Vagina (tissue), 2 donors: ENCODE results near the gene KLHDC2. TPM values are rescaled to one million over a fixed set of nuclear protein-coding genes. Genes with fewer than 3 reads are reported as not detected.
"Not testable (repeated sequence)": the region's sequence is repeated elsewhere in the genome, so short reads cannot be mapped to it uniquely, and the experiment has no call there.

Experiments used
- DNase-seq, 2 donors: peaks; one replicate each; pipeline ENCODE4 v3.0.0-alpha.2; 2017; ENCODE audit errors: extremely low spot score in 2 of 2
- H3K27ac ChIP-seq: fragments of 200-600 bp; sonication (generic); one replicate; pipeline ENCODE4 v1.5.1; 2019
- H3K27me3 ChIP-seq: fragments of 200-600 bp; sonication (generic); one replicate; pipeline ENCODE4 v1.5.1; 2019
- H3K36me3 ChIP-seq, 2 donors: fragments of 200-600 bp; sonication (generic); one replicate each; pipeline ENCODE4 v1.5.1; 2017 to 2019
- H3K4me1 ChIP-seq: fragments of 200-600 bp; sonication (generic); one replicate; pipeline ENCODE4 v1.5.1; 2019
- H3K4me3 ChIP-seq, 2 donors: fragments of 200-600 bp; sonication (generic); 1 replicate in 1 of 2; 2 replicates in 1 of 2; pipeline ENCODE4 v1.5.1; 2016 to 2019
- H3K9me3 ChIP-seq: fragments of 200-600 bp; sonication (generic); one replicate; pipeline ENCODE4 v1.5.1; 2019
- POLR2A ChIP-seq, 2 donors: fragments of 450-650 bp; IDR thresholded peaks; one replicate each; pipeline ENCODE4 v1.6.1; 2017; ENCODE audit warnings: antibody characterized with exemption in 2 of 2, mild to moderate bottlenecking in 2 of 2, moderate library complexity in 2 of 2
- POLR2AphosphoS5 ChIP-seq, 2 donors: sonication (generic); formaldehyde crosslinking; IDR thresholded peaks; one replicate each; pipeline ENCODE4 v1.9.0; 2017; ENCODE audit warnings: antibody characterized with exemption in 2 of 2, mild to moderate bottlenecking in 2 of 2, low read depth in 1 of 2; ENCODE audit not compliant: insufficient read depth in 1 of 2
- intact Hi-C: fragments of 100-400 bp; cut with DNase I; formaldehyde crosslinking; loops from one replicate; pipeline ENCODE4 v1.15.1; 2023
- total RNA-seq: library from RNA; depleted of rRNA; stranded (reverse); fragments of >200 nt; gene quantifications from one replicate; pipeline ENCODE4 v1.2.3, GENCODE V29; 2016
- TF ChIP-seq, protein P1 (sequence below), 3 experiments: fragments of 450-650 bp in 2 of 3; fragments of 200-600 bp in 1 of 3; sonication (generic) in 1 of 3; IDR thresholded peaks; one replicate each; pipeline ENCODE4 v1.5.1; 2017 to 2019; ENCODE audit warnings: antibody characterized with exemption in 3 of 3, mild to moderate bottlenecking in 2 of 3, moderate library complexity in 2 of 3

The KLHDC2 gene, protein sequence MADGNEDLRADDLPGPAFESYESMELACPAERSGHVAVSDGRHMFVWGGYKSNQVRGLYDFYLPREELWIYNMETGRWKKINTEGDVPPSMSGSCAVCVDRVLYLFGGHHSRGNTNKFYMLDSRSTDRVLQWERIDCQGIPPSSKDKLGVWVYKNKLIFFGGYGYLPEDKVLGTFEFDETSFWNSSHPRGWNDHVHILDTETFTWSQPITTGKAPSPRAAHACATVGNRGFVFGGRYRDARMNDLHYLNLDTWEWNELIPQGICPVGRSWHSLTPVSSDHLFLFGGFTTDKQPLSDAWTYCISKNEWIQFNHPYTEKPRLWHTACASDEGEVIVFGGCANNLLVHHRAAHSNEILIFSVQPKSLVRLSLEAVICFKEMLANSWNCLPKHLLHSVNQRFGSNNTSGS
- 77.8 TPM for total RNA-seq

DNA sequence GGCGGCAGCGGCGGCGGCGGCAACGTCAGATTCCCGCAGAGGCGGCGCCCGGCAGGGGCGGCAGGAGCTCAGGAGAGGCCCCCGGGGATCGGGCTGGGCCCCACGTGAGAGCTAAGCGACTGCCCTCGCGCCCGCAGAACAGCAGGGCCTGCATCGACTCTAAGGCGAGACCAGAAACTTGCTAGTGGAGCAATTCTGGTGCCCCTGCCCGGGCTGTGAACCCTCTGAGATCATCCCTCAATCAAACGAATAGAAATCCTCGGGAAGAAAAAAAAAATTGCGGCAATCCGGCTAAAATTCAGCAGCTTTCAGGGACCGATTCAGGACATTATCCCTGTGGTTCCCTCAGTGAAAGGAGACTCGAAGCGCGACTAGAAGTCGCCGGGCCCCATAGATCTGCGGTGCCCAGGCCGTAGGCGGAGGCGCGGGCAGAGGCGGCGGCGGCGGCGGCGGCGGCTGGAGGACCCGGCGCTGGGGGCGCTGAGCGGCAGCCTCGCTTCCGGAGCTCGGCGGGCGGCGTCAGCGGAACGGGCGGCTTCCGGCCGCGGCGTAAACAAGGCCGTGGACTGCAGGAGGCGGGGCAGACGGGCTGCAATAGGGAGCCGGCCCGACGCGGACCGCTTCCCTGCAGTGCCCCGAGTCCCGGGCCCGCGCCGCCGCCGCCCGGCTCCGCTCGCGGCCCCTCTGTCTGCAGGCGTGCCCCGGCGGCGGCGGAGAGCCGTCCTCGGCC is at the start of gene KLHDC2:
Gene KLHDC2, plus strand, starts transcription at position 583 of the 730 bp plus-strand sequence. CDS start 316 bp downstream, outside the sequence.
- Histone ChIP-seq H3K36me3 (peaks cover 0 to 4% of the 10 kb centered on the region in 2 donors), H3K4me1 (peaks cover 39% of the 10 kb centered on the region), H3K27ac (peak within 1 kb of the TSS; percentile 98), H3K27me3 (no peaks in the 10 kb centered on the region), H3K4me3 (peak within 1 kb of the TSS; percentile 88 to 99), H3K9me3 (no peaks in the 10 kb centered on the region)
- intact Hi-C loops: loop anchor here (5.0 kb wide), 1 partner anchor 135 kb away; no protein-coding TSS in a partner anchor
- peak in 1 of 2 donors; percentile 88 for DNase-seq
- TF ChIP-seq, protein P1, sequence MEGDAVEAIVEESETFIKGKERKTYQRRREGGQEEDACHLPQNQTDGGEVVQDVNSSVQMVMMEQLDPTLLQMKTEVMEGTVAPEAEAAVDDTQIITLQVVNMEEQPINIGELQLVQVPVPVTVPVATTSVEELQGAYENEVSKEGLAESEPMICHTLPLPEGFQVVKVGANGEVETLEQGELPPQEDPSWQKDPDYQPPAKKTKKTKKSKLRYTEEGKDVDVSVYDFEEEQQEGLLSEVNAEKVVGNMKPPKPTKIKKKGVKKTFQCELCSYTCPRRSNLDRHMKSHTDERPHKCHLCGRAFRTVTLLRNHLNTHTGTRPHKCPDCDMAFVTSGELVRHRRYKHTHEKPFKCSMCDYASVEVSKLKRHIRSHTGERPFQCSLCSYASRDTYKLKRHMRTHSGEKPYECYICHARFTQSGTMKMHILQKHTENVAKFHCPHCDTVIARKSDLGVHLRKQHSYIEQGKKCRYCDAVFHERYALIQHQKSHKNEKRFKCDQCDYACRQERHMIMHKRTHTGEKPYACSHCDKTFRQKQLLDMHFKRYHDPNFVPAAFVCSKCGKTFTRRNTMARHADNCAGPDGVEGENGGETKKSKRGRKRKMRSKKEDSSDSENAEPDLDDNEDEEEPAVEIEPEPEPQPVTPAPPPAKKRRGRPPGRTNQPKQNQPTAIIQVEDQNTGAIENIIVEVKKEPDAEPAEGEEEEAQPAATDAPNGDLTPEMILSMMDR (IDR thresholded peaks at IDR 0.05): no peak
- peak in 1 of 2 donors; percentile 90 for TF ChIP-seq POLR2A (IDR thresholded peaks at IDR 0.05)
- TF ChIP-seq POLR2AphosphoS5 (IDR thresholded peaks at IDR 0.05; ENCODE audit: insufficient read depth in 1 of 2, low read depth in 1 of 2): peak in 1 of 2 donors; percentile 68

DNA sequence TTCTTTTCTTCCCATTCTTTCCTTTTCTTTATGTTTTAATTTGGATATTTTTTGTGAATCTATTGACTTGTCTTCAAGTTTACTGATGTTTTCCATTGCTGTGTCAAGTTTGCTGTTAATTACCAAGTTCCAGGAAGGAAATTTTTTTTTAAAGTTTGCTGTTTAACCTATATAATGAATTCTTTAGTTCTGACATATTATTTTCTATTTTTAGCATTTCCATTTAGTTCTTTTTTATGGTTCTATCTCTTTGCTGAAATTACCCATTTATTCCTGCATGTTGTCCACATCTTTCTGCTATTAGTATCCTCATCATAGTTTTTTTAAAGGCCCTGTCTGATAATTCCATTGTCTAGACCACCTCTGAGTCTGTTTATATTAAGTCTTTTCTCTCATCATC is 47.2 kb upstream of the KLHDC2 start:
- H3K36me3 ChIP-seq: peaks cover 0 to 8% of the 10 kb centered on the region in 2 donors
- DNase-seq: no peak
- no peak overlapping the region for H3K27ac ChIP-seq
- intact Hi-C loops: no loop called here
- no peaks in the 10 kb centered on the region for H3K27me3 ChIP-seq
- TF ChIP-seq POLR2AphosphoS5 (IDR thresholded peaks at IDR 0.05; ENCODE audit: insufficient read depth in 1 of 2, low read depth in 1 of 2): no peak
- TF ChIP-seq POLR2A (IDR thresholded peaks at IDR 0.05): no peak
- TF ChIP-seq, protein P1 (IDR thresholded peaks at IDR 0.05): no peak
- H3K4me1 ChIP-seq: no peaks in the 10 kb centered on the region
- H3K9me3 ChIP-seq: no peaks in the 10 kb centered on the region
- no peak overlapping the region for H3K4me3 ChIP-seq

DNA sequence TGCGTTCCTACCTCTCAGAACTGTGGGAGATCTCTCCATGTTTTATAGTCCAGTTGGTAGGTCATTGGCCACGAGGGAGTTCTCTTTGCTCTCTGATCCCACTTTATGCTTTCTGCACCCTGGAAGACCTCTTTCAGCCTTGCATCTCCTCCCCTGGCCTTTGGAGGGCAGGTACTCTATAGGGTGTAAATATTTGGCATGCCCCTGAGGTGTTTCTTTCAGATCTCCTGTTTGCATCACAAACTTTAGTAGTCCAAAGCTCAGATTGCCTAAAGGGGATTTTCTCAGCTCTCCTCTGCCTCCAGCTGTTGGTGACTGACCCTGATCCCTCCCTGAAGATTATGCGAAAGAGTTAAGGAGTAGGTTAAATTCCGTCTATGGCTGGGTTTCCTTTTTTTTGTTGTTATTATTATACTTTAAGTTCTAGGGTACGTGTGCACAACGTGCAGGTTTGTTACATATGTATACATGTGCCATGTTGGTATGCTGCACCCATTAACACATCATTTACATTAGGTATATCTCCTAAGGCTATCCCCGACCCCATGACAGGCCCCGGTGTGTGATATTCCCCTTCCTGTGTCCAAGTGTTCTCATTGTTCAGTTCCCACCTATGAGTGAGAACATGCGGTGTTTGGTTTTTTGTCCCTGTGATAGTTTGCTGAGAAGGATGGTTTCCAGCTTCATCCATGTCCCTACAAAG is 46.1 kb upstream of the KLHDC2 start:
- H3K27ac ChIP-seq, H3K4me3 ChIP-seq, H3K27me3 ChIP-seq, DNase-seq, H3K4me1 ChIP-seq, H3K36me3 ChIP-seq, H3K9me3 ChIP-seq, intact Hi-C loops: not testable (repeated sequence)

DNA sequence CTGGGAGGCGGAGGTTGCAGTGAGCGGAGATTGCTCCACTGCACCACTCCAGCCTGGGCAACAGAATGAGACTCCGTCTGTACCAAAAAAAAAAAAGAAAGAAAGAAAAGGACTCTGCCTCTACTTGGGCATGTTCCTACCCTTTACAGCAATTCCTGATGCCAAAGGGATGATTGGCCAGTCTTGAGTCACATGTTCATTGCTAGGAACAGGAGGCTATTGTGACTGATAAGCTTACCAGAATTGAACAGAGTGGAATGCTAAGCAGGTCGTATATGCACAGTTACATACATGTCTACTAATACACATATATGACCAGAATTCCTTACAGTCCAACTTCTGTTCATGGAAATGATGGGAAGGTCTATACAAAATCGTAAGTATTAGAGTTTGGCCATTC is 40.8 kb upstream of the KLHDC2 start:
- Histone ChIP-seq H3K4me3 (no peak overlapping the region), H3K27ac (no peak overlapping the region), H3K9me3 (no peaks in the 10 kb centered on the region), H3K4me1 (no peaks in the 10 kb centered on the region), H3K36me3 (peaks cover 0 to 12% of the 10 kb centered on the region in 2 donors), H3K27me3 (no peaks in the 10 kb centered on the region)
- no peak for TF ChIP-seq POLR2AphosphoS5 (IDR thresholded peaks at IDR 0.05; ENCODE audit: insufficient read depth in 1 of 2, low read depth in 1 of 2)
- TF ChIP-seq, protein P1 (IDR thresholded peaks at IDR 0.05): no peak
- no peak for TF ChIP-seq POLR2A (IDR thresholded peaks at IDR 0.05)
- intact Hi-C loops: no loop called here
- no peak for DNase-seq

DNA sequence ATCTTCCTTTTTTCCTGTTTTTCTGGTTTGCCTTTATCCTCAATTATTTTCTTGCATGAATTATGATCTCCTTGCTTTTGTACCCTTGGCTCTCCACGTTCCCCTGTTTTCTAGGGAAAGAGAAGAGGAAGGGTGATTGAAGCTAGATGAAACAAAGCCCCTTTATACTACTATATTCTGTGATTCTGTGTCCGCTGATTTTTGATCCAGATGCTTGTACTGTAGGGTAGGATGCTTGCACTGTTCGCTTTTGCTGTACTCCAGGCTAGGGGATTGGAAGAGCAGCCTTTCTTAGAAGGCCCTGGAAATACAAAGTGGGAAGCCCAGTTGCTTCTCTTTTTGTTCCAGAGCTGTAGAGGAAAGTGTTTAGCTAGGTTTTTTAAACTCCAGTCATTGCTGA is 35.1 kb upstream of the KLHDC2 start:
- TF ChIP-seq POLR2A (IDR thresholded peaks at IDR 0.05): no peak
- TF ChIP-seq, protein P1 (IDR thresholded peaks at IDR 0.05): no peak
- TF ChIP-seq POLR2AphosphoS5 (IDR thresholded peaks at IDR 0.05; ENCODE audit: insufficient read depth in 1 of 2, low read depth in 1 of 2): no peak
- no peak for DNase-seq
- Histone ChIP-seq H3K36me3 (peaks cover 0 to 7% of the 10 kb centered on the region in 2 donors), H3K9me3 (no peaks in the 10 kb centered on the region), H3K27me3 (no peaks in the 10 kb centered on the region), H3K27ac (no peak overlapping the region), H3K4me1 (no peaks in the 10 kb centered on the region), H3K4me3 (no peak overlapping the region)
- intact Hi-C loops: no loop called here
